ENCODE measurements around the gene TGFA. TPM values are rescaled to one million over a fixed set of nuclear protein-coding genes. Genes with fewer than 3 reads are reported as not detected.
A peak's percentile ranks its signal among the peaks of the same experiment; 100 is the strongest.

TGFA gene
- total RNA-seq, 1 donor from 2014 or later: 1.4 TPM

DNA sequence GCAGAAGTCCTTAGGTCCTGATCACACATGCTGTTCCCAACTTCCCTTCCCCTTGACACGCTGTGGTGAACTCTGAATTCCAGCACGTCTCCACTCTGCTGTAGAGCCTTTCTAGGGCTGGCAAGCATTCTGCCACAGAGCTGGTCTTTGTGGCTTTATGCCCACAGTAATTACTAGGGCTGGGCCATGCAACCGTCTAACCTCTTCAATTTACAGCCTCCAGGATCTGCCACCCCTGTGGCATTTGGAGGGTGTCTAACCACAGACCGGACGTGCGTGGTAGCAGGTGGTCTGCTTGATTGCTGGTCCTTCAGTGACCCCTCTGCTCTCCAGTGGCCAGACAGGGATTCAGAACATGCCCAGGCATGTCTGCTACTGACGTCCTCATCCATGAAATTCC, 43.1 kb upstream of the TGFA start:
- Mint-ChIP-seq H3K36me3 (ENCODE audit: low read depth, unreplicated experiment) (no peaks in the 10 kb centered on the region), H3K4me3 (ENCODE audit: unreplicated experiment) (no peak overlapping the region), H3K27ac (ENCODE audit: unreplicated experiment) (peak overlapping the region; percentile 98), H3K27me3 (ENCODE audit: low read depth, unreplicated experiment) (no peaks in the 10 kb centered on the region), H3K9me3 (ENCODE audit: unreplicated experiment) (peaks cover 5% of the 10 kb centered on the region), H3K4me1 (ENCODE audit: low read depth, unreplicated experiment) (peaks cover 16% of the 10 kb centered on the region)
- Histone ChIP-seq H3K9ac (ENCODE audit: low read length) (peak overlapping the region; percentile 23), H3K27ac (ENCODE audit: low read depth, low read length) (peak overlapping the region; percentile 67), H3K4me3 (ENCODE audit: insufficient read depth, low read depth, low read length) (no peak overlapping the region), H3K36me3 (ENCODE audit: insufficient read depth, low read length) (no peaks in the 10 kb centered on the region), H3K4me2 (ENCODE audit: low read length) (peak overlapping the region; percentile 41), H2AFZ (ENCODE audit: low read depth, low read length) (peak overlapping the region; percentile 73), H3K27me3 (ENCODE audit: insufficient read depth, low read length) (no peaks in the 10 kb centered on the region), H3K9me3 (ENCODE audit: insufficient read depth, low read depth, low read length) (no peaks in the 10 kb centered on the region), H4K20me1 (ENCODE audit: insufficient read depth, low read length) (no peaks in the 10 kb centered on the region), H3K4me1 (ENCODE audit: insufficient read depth, low read length) (peaks cover 11% of the 10 kb centered on the region), H3K79me2 (ENCODE audit: insufficient read depth, low read length) (no peaks in the 10 kb centered on the region)
- DNase-seq (ENCODE audit: low read depth): peak; percentile 57
- FAIRE-seq: no peak
- no peak for TF ChIP-seq EZH2 (IDR thresholded peaks at IDR 0.05; ENCODE audit: insufficient read depth, low read length)
- TF ChIP-seq, protein P1, sequence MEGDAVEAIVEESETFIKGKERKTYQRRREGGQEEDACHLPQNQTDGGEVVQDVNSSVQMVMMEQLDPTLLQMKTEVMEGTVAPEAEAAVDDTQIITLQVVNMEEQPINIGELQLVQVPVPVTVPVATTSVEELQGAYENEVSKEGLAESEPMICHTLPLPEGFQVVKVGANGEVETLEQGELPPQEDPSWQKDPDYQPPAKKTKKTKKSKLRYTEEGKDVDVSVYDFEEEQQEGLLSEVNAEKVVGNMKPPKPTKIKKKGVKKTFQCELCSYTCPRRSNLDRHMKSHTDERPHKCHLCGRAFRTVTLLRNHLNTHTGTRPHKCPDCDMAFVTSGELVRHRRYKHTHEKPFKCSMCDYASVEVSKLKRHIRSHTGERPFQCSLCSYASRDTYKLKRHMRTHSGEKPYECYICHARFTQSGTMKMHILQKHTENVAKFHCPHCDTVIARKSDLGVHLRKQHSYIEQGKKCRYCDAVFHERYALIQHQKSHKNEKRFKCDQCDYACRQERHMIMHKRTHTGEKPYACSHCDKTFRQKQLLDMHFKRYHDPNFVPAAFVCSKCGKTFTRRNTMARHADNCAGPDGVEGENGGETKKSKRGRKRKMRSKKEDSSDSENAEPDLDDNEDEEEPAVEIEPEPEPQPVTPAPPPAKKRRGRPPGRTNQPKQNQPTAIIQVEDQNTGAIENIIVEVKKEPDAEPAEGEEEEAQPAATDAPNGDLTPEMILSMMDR (IDR thresholded peaks at IDR 0.05; ENCODE audit: insufficient read depth, low read depth, low read length): no peak

DNA sequence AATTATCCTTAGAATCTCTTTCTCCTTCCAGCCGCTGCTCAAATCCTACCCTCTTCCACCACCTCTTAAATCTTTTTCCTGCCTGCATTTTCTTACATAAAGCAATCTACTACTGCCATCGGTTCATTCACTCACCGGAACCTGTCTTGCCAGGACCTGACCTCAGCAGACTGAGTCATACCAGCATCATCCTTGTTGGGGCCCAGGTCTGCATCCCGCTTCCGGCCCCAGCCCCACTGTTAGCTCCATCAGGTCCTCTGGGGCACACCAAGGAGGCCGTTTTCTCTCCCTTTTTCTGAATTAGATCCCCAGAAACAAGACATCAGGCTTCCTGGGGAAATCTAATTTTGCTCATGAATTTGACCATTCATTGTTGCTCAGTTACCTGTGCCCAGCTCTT, 42.7 kb upstream of the TGFA start:
- H3K9me3 Mint-ChIP-seq (ENCODE audit: unreplicated experiment): peaks cover 5% of the 10 kb centered on the region
- H3K9me3 ChIP-seq (ENCODE audit: insufficient read depth, low read depth, low read length): no peaks in the 10 kb centered on the region
- H3K4me3 ChIP-seq (ENCODE audit: insufficient read depth, low read depth, low read length): no peak overlapping the region
- peak overlapping the region; percentile 41 for H3K4me2 ChIP-seq (ENCODE audit: low read length)
- H3K4me3 Mint-ChIP-seq (ENCODE audit: unreplicated experiment): no peak overlapping the region
- peak overlapping the region; percentile 98 for H3K27ac Mint-ChIP-seq (ENCODE audit: unreplicated experiment)
- DNase-seq (ENCODE audit: low read depth) (peak; percentile 76), FAIRE-seq (no peak)
- peaks cover 16% of the 10 kb centered on the region for H3K4me1 Mint-ChIP-seq (ENCODE audit: low read depth, unreplicated experiment)
- peak overlapping the region; percentile 67 for H3K27ac ChIP-seq (ENCODE audit: low read depth, low read length)
- no peaks in the 10 kb centered on the region for H3K27me3 Mint-ChIP-seq (ENCODE audit: low read depth, unreplicated experiment)
- peak overlapping the region; percentile 23 for H3K9ac ChIP-seq (ENCODE audit: low read length)
- no peaks in the 10 kb centered on the region for H3K36me3 ChIP-seq (ENCODE audit: insufficient read depth, low read length)
- no peaks in the 10 kb centered on the region for H3K79me2 ChIP-seq (ENCODE audit: insufficient read depth, low read length)
- TF ChIP-seq, protein P1 (IDR thresholded peaks at IDR 0.05; ENCODE audit: insufficient read depth, low read depth, low read length): no peak
- TF ChIP-seq EZH2 (IDR thresholded peaks at IDR 0.05; ENCODE audit: insufficient read depth, low read length): no peak
- H4K20me1 ChIP-seq (ENCODE audit: insufficient read depth, low read length): no peaks in the 10 kb centered on the region
- H3K4me1 ChIP-seq (ENCODE audit: insufficient read depth, low read length): peaks cover 11% of the 10 kb centered on the region
- H3K36me3 Mint-ChIP-seq (ENCODE audit: low read depth, unreplicated experiment): no peaks in the 10 kb centered on the region
- no peaks in the 10 kb centered on the region for H3K27me3 ChIP-seq (ENCODE audit: insufficient read depth, low read length)
- H2AFZ ChIP-seq (ENCODE audit: low read depth, low read length): peak overlapping the region; percentile 73

DNA sequence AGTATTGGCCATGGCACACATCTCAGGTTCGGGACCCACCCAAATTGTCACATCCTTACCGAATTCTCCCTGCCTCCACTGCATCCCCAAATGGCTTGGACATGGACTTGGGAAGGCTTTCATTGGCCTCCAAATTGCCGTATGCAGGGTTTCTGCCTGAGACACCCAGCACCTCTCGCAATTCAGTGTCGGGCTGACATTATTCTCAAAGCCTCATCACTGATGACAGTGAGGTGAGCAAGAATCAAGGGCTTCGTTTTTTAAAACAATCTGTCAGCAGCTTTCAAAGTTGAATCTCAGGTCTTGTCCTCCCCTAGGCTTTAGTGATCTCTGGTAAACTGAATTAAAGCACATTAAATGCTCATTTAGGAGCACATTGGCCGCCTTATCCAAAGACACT, 29.5 kb upstream of the TGFA start:
- no peaks in the 10 kb centered on the region for H3K4me1 ChIP-seq (ENCODE audit: insufficient read depth, low read length)
- H3K4me3 ChIP-seq (ENCODE audit: insufficient read depth, low read depth, low read length): no peak overlapping the region
- TF ChIP-seq, protein P1 (IDR thresholded peaks at IDR 0.05; ENCODE audit: insufficient read depth, low read depth, low read length): no peak
- no peak for TF ChIP-seq EZH2 (IDR thresholded peaks at IDR 0.05; ENCODE audit: insufficient read depth, low read length)
- FAIRE-seq (no peak), DNase-seq (ENCODE audit: low read depth) (no peak)
- no peaks in the 10 kb centered on the region for H3K9me3 Mint-ChIP-seq (ENCODE audit: unreplicated experiment)
- no peaks in the 10 kb centered on the region for H3K36me3 Mint-ChIP-seq (ENCODE audit: low read depth, unreplicated experiment)
- no peak overlapping the region for H3K9ac ChIP-seq (ENCODE audit: low read length)
- no peak overlapping the region for H2AFZ ChIP-seq (ENCODE audit: low read depth, low read length)
- H3K79me2 ChIP-seq (ENCODE audit: insufficient read depth, low read length): no peaks in the 10 kb centered on the region
- peaks cover 5% of the 10 kb centered on the region for H3K27me3 Mint-ChIP-seq (ENCODE audit: low read depth, unreplicated experiment)
- no peaks in the 10 kb centered on the region for H3K36me3 ChIP-seq (ENCODE audit: insufficient read depth, low read length)
- H3K27ac Mint-ChIP-seq (ENCODE audit: unreplicated experiment): no peak overlapping the region
- no peak overlapping the region for H3K4me3 Mint-ChIP-seq (ENCODE audit: unreplicated experiment)
- H3K27me3 ChIP-seq (ENCODE audit: insufficient read depth, low read length): no peaks in the 10 kb centered on the region
- no peaks in the 10 kb centered on the region for H4K20me1 ChIP-seq (ENCODE audit: insufficient read depth, low read length)
- no peak overlapping the region for H3K27ac ChIP-seq (ENCODE audit: low read depth, low read length)
- H3K4me1 Mint-ChIP-seq (ENCODE audit: low read depth, unreplicated experiment): peaks cover 3% of the 10 kb centered on the region
- no peaks in the 10 kb centered on the region for H3K9me3 ChIP-seq (ENCODE audit: insufficient read depth, low read depth, low read length)
- H3K4me2 ChIP-seq (ENCODE audit: low read length): no peak overlapping the region

All from astrocyte (in vitro differentiated cells and primary cell).